Activated naive CD4-positive, alpha-beta T cell treated with anti-CD3 and anti-CD28 coated beads, Interleukin-2, amount 50 U/mL, for 72 hours (primary cell): ENCODE data around the gene GNL1. TPM values are rescaled to one million over a fixed set of nuclear protein-coding genes. Genes with fewer than 3 reads are reported as not detected.
"Not testable (repeated sequence)": the region's sequence is repeated elsewhere in the genome, so short reads cannot be mapped to it uniquely, and the experiment has no call there.

ENCODE experiments used
- ATAC-seq, 2 donors: fragments of 150-1000 bp; cut with Tn5 transposase; 2 replicates each; pipeline ENCODE4 v1.10.0; 2021; ENCODE audit warnings: mild to moderate bottlenecking in 2 of 2, moderate library complexity in 2 of 2
- DNase-seq, 2 donors: peaks; one replicate each; pipeline ENCODE4 v3.0.0; 2021 to 2022; ENCODE audit warnings: low spot score in 2 of 2
- H3K27ac Mint-ChIP-seq, 2 donors: one replicate each; pipeline ENCODE4 v1.8.0; 2022; ENCODE audit warnings: mild to moderate bottlenecking in 2 of 2, mixed read lengths in 2 of 2
- H3K36me3 Mint-ChIP-seq, 2 donors: one replicate each; pipeline ENCODE4 v1.8.0; 2022; ENCODE audit warnings: mixed read lengths in 2 of 2
- H3K9me3 Mint-ChIP-seq, 2 donors: one replicate each; pipeline ENCODE4 v1.8.0; 2022; ENCODE audit warnings: mixed read lengths in 2 of 2
- total RNA-seq, 2 donors: library from RNA; stranded (reverse); gene quantifications; one replicate each; pipeline ENCODE4 v1.2.3, GENCODE V29; 2022

GNL1 gene
- total RNA-seq, 2 donors from 2014 or later = 107 to 139 TPM

DNA sequence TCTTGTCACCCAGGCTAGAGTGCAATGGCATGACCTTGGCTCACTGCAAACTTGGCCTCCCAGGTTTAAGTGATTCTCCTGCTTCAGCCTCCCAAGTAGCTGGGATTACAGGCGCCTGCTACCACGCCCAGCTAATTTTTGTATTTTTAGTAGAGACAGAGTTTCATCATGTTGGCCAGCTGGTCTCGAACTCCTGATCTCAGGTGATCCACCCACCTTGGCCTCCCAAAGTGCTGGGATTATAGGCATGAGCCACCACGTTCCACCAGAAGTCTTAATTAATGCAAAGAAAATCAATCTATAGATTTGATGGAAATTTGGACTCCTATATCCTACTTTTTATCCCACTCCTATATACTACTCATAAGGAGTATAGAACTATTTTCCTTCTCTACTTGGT is 61.2 kb downstream of the GNL1 start:
- DNase-seq, ATAC-seq, H3K9me3 Mint-ChIP-seq: not testable (repeated sequence)
- Mint-ChIP-seq H3K36me3 (peaks cover 43 to 52% of the 10 kb centered on the region in 2 donors), H3K27ac (peak overlapping the region; percentile 99 to 100)

DNA sequence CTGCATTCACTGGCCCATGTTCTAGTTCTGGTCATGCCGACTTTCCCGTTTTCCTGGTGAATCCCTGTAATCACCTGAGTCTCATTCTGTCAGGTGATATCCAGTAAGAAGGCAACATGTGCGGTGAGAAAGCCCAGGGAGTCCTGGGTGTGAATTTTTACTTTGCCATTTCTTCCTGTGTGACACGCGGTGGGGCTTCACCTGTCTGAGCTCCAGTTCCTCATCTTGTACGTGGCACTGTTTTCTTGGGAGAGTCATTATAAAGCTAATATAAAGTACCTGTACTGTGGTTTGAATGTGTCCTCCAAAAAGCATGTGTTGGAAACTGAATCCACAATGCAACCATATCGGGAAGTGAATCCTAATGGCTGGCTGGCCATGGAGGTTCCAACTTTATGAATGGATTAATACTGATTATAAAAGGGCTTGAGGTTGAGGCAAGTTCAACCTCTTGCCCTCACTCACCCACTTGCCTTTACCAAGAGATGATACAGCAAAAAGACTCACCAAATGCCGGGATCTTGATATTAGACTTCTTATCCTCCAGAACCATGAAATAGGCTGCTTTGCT is 61.9 kb downstream of the GNL1 start:
- peak overlapping the region; percentile 99 to 100 for H3K27ac Mint-ChIP-seq
- no peak for ATAC-seq
- no peaks in the 10 kb centered on the region for H3K9me3 Mint-ChIP-seq
- H3K36me3 Mint-ChIP-seq = peaks cover 50% of the 10 kb centered on the region in 2 donors
- no peak for DNase-seq

DNA sequence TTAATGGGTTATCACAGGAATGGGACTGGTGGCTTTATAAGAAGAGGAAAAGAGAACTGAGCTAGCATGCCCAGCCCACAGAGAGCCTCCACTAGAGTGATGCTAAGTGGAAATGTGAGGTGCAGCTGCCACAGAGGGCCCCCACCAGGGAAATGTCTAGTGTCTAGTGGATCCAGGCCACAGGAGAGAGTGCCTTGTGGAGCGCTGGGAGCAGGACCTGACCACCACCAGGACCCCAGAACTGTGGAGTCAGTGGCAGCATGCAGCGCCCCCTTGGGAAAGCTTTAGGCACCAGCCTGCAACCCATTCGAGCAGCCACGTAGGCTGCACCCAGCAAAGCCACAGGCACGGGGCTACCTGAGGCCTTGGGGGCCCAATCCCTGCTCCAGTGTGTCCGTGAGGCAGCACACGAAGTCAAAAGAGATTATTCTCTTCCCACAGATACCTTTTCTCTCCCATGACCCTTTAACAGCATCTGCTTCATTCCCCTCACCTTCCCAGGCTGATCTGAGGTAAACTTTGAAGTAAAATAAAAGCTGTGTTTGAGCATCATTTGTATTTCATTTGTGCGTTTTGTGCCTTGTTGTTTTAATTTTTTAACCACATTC is 62.5 kb downstream of the GNL1 start:
- DNase-seq (no peak), ATAC-seq (no peak)
- no peaks in the 10 kb centered on the region for H3K9me3 Mint-ChIP-seq

DNA sequence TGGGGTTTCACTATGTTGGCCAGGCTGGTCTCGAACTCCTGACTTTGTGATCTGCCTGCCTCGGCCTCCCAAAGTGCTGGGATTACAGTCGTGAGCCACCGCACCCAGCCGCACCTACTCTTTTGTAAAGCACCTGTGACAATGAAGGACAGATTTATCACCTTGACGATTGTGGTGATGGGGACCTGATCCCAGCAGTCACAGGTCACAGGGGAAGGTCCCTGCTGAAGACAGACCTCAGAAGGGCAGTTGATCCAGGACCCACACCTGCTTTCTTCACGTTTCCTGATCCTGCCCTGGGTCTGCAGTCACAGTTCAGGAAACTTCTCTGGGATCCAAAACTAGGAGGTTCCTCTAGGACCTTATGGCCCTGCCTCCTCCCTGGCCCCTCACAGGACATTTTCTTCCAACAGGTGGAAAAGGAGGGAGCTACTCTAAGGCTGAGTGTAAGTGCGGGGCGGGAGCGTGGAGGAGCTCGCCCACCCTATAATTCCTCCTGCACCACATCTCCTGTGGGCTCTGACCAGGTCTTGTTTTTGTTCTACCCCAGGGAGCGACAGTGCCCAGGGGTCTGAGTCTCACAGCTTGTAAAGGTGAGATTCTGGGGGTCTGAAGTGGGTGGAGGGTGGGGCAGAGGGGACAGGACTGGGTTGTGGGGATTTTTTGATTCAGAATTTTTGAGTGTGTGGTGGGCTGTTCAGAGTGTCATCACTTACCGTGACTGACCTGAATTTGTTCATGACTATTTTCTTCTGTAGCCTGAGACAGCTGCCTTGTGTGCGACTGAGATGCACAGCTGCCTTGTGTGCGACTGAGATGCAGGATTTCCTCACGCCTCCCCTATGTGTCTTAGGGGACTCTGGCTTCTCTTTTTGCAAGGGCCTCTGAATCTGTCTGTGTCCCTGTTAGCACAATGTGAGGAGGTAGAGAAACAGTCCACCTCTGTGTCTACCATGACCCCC is 64.0 kb downstream of the GNL1 start:
- H3K36me3 Mint-ChIP-seq = peaks cover 54 to 55% of the 10 kb centered on the region in 2 donors
- ATAC-seq (peak in 1 of 2 donors; percentile 2), DNase-seq (no peak)
- H3K9me3 Mint-ChIP-seq = no peaks in the 10 kb centered on the region
- peak overlapping the region; percentile 99 to 100 for H3K27ac Mint-ChIP-seq

More for the DNA sequence above, 62.5 kb downstream of the GNL1 start:
- H3K36me3 Mint-ChIP-seq = peaks cover 54 to 55% of the 10 kb centered on the region in 2 donors
- peak overlapping the region; percentile 99 to 100 for H3K27ac Mint-ChIP-seq

Other genes starting within 250 kb of the GNL1 start
- gene TRIM39, start 229.6 kb downstream of the GNL1 start, total RNA-seq = 10 to 100 TPM; 14.2 to 17.1 TPM
- gene RPP21, start 211.3 kb downstream of the GNL1 start, total RNA-seq = 10 to 100 TPM; 20.8 to 49.9 TPM
- 100 to 1,000 TPM; 493 to 574 TPM for gene HLA-E, start 67.0 kb downstream of the GNL1 start, total RNA-seq
- 10 to 100 TPM; 19.8 to 27.4 TPM for gene PRR3, start 806 bp upstream of the GNL1 start, total RNA-seq
- 10 to 100 TPM; 84.7 to 91.3 TPM for gene ABCF1, start 15.0 kb upstream of the GNL1 start, total RNA-seq
- gene PPP1R10, start 60.8 kb upstream of the GNL1 start, total RNA-seq = 10 to 100 TPM; 92.1 to 96.8 TPM
- 100 to 1,000 TPM in 1 of 2 donors, 10 to 100 TPM in 1; 99.8 to 100 TPM for gene MRPS18B, start 61.4 kb upstream of the GNL1 start, total RNA-seq
- 10 to 100 TPM; 14.5 to 15.1 TPM for gene ATAT1, start 70.4 kb upstream of the GNL1 start, total RNA-seq
- 10 to 100 TPM; 20.5 to 81.5 TPM for gene C6orf136, start 90.6 kb upstream of the GNL1 start, total RNA-seq
- 10 to 100 TPM; 31.7 to 37.5 TPM for gene DHX16, start 116.5 kb upstream of the GNL1 start, total RNA-seq
- gene PPP1R18, start 130.2 kb upstream of the GNL1 start, total RNA-seq = 100 to 1,000 TPM; 184 to 274 TPM
- gene NRM, start 134.5 kb upstream of the GNL1 start, total RNA-seq = 10 to 100 TPM; 35.7 to 53.5 TPM
- 100 to 1,000 TPM in 1 of 2 donors, 10 to 100 TPM in 1; 84.2 to 127 TPM for gene MDC1, start 160.8 kb upstream of the GNL1 start, total RNA-seq
- 1,000 to 10,000 TPM; 1,507 to 1,783 TPM for gene TUBB, start 163.9 kb upstream of the GNL1 start, total RNA-seq
- 100 to 1,000 TPM; 194 to 219 TPM for gene FLOT1, start 186.2 kb upstream of the GNL1 start, total RNA-seq
- gene IER3, start 188.1 kb upstream of the GNL1 start, total RNA-seq = 100 to 1,000 TPM in 1 of 2 donors, 10 to 100 TPM in 1; 70.0 to 279 TPM